ENCODE data around the gene TMCO4. TPM values are rescaled to one million over a fixed set of nuclear protein-coding genes. Genes with fewer than 3 reads are reported as not detected.

TMCO4 gene
- total and polyA plus RNA-seq, 8 donors, result 15.7 to 22.1 (median 18.9) TPM

DNA sequence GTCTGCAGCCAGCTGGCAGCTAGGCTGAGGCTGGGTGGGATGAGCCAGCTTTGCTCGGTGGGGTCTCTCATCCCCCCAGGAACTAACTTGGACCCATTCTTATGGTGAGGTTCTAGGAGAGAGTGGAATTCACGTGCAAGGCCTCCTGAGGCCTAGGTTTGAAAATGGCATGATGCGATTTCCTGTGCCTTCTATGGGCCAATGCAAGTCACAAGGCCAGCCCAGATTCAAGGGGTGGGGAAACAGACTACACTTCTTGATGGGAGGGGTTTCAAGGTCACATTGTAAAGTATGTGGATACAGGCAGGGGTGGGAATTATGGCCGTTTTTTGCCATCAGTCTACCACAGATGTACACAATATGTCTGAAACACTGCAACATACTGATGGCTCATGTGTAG lies 86.8 kb downstream of the TMCO4 start:
- no peak for DNase-seq
- H3K27me3 ChIP-seq, result no peaks in the 10 kb centered on the region
- peaks cover 0 to 6% of the 10 kb centered on the region in 2 donors for H3K36me3 ChIP-seq
- H3K4me1 ChIP-seq, result no peaks in the 10 kb centered on the region
- no peak overlapping the region for H3K27ac ChIP-seq
- ATAC-seq, result no peak
- TF ChIP-seq CTCF (IDR thresholded peaks at IDR 0.05), result no peak
- no peaks in the 10 kb centered on the region for H3K9me3 ChIP-seq
- intact Hi-C loops (cut with DNase I), result no loop called here
- H3K4me3 ChIP-seq, result no peak overlapping the region

GRCh38 chr1:19710825-19711611 lies 88.7 kb downstream of the TMCO4 start:
- no peak for ATAC-seq

GRCh38 chr1:19709260-19709793 lies 90.4 kb downstream of the TMCO4 start:
- intact Hi-C loops (cut with DNase I), result no loop called here

More at GRCh38 chr1:19710825-19711611, 88.7 kb downstream of the TMCO4 start:
- no peak for TF ChIP-seq CTCF (IDR thresholded peaks at IDR 0.05)
- no peaks in the 10 kb centered on the region for H3K4me1 ChIP-seq
- no peaks in the 10 kb centered on the region for H3K9me3 ChIP-seq
- no peak overlapping the region for H3K27ac ChIP-seq
- intact Hi-C loops (cut with DNase I), result no loop called here
- no peak overlapping the region for H3K4me3 ChIP-seq
- peaks cover 0 to 6% of the 10 kb centered on the region in 2 donors for H3K36me3 ChIP-seq
- no peak for DNase-seq
- no peaks in the 10 kb centered on the region for H3K27me3 ChIP-seq

GRCh38 chr1:19708567-19709110 lies 91.1 kb downstream of the TMCO4 start:
- Histone ChIP-seq H3K36me3 (peaks cover 0 to 6% of the 10 kb centered on the region in 2 donors), H3K4me1 (no peaks in the 10 kb centered on the region), H3K27me3 (no peaks in the 10 kb centered on the region), H3K27ac (no peak overlapping the region), H3K4me3 (no peak overlapping the region), H3K9me3 (no peaks in the 10 kb centered on the region)
- TF ChIP-seq CTCF (IDR thresholded peaks at IDR 0.05), result no peak
- ATAC-seq (no peak), DNase-seq (no peak)
- intact Hi-C loops (cut with DNase I), result no loop called here

More at GRCh38 chr1:19709260-19709793, 90.4 kb downstream of the TMCO4 start:
- no peak for TF ChIP-seq CTCF (IDR thresholded peaks at IDR 0.05)
- H3K36me3 ChIP-seq, result peaks cover 0 to 6% of the 10 kb centered on the region in 2 donors
- H3K9me3 ChIP-seq, result no peaks in the 10 kb centered on the region
- no peak overlapping the region for H3K4me3 ChIP-seq
- no peak for DNase-seq
- no peaks in the 10 kb centered on the region for H3K27me3 ChIP-seq
- no peaks in the 10 kb centered on the region for H3K4me1 ChIP-seq
- no peak overlapping the region for H3K27ac ChIP-seq
- no peak for ATAC-seq

DNA sequence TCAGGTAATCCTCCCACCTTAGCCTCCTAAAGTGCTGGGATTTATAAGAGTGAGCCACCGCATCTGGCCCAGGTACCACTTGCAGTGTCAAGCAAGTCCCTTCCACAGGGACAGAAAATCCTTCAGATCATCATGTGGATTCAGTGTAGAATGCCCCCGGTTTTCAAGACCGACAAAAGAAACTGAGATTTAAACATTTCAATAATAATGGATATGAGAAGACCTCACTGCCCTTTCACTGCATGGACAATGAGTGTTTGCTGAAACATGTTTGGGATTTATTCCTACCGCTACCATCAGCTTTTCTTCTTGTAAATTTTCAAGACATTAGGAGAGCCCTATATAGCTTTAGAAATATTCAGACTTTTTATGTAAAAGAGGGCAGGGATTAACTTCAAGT lies 93.6 kb downstream of the TMCO4 start:
- Histone ChIP-seq H3K36me3 (peaks cover 0 to 6% of the 10 kb centered on the region in 2 donors), H3K4me1 (no peaks in the 10 kb centered on the region), H3K9me3 (no peaks in the 10 kb centered on the region), H3K4me3 (no peak overlapping the region), H3K27ac (no peak overlapping the region), H3K27me3 (no peaks in the 10 kb centered on the region)
- intact Hi-C loops (cut with DNase I), result no loop called here
- no peak for TF ChIP-seq CTCF (IDR thresholded peaks at IDR 0.05)
- no peak for ATAC-seq
- DNase-seq, result no peak

Data from left lung (tissue), 10 donors.